Hypothalamus (tissue), 51 donors: Measurements from ENCODE around the gene TTC7B.
"Not testable (repeated sequence)": the region's sequence is repeated elsewhere in the genome, so short reads cannot be mapped to it uniquely, and the experiment has no call there.

Source experiments
- DNase-seq, 51 donors: peaks; one replicate each; lab custom pipeline; 2025; lab: John Stamatoyannopoulos, UW

The TTC7B gene

GRCh38 chr14:90815822-90816662, at the start of gene TTC7B:
Gene TTC7B (minus strand): TSS chr14:90816430. CDS start chr14:90816295, 135 bp downstream.
- peak in 15 of 51 donors; percentile 17 to 67 (median 36) for DNase-seq

GRCh38 chr14:90864741-90865140, 48.5 kb upstream of the TTC7B start:
- no peak for DNase-seq

- no peak for DNase-seq
These were observed 42.3 kb upstream of the TTC7B start for GRCh38 chr14:90858511-90858910.

- no peak for DNase-seq
These were observed 41.6 kb upstream of the TTC7B start for GRCh38 chr14:90857866-90858265.

- not testable (repeated sequence) for DNase-seq
These were observed 39.9 kb upstream of the TTC7B start for GRCh38 chr14:90856115-90856514.

- DNase-seq, result no peak
These were observed 36.9 kb upstream of the TTC7B start for GRCh38 chr14:90853116-90853515.

- DNase-seq, result peak in 4 of 51 donors; percentile 8 to 24 (median 16)
These were observed 35.3 kb upstream of the TTC7B start for GRCh38 chr14:90851327-90852036.

GRCh38 chr14:90850487-90850886, 34.3 kb upstream of the TTC7B start:
- no peak for DNase-seq

- DNase-seq, result no peak
These were observed 33.7 kb upstream of the TTC7B start for GRCh38 chr14:90849787-90850444.

GRCh38 chr14:90848944-90849731, 32.9 kb upstream of the TTC7B start:
- no peak for DNase-seq

- DNase-seq, result no peak
These were observed 30.3 kb upstream of the TTC7B start for GRCh38 chr14:90846511-90846910.

GRCh38 chr14:90844321-90844720, 28.1 kb upstream of the TTC7B start:
- no peak for DNase-seq

GRCh38 chr14:90842726-90843125, 26.5 kb upstream of the TTC7B start:
- DNase-seq, result peak in 3 of 51 donors; percentile 8 to 30 (median 16)

GRCh38 chr14:90840667-90841066, 24.4 kb upstream of the TTC7B start:
- not testable (repeated sequence) for DNase-seq

GRCh38 chr14:90839889-90840266, 23.6 kb upstream of the TTC7B start:
- DNase-seq, result no peak

- DNase-seq, result no peak
These were observed 23.0 kb upstream of the TTC7B start for GRCh38 chr14:90839024-90839888.

GRCh38 chr14:90838531-90838930, 22.3 kb upstream of the TTC7B start:
- not testable (repeated sequence) for DNase-seq

- DNase-seq, result no peak
These were observed 21.1 kb upstream of the TTC7B start for GRCh38 chr14:90837355-90837754.

- no peak for DNase-seq
These were observed 20.4 kb upstream of the TTC7B start for GRCh38 chr14:90836692-90837063.

- DNase-seq, result peak in 1 of 51 donors; percentile 28
These were observed 15.6 kb upstream of the TTC7B start for GRCh38 chr14:90831821-90832220.
